Limb (tissue), 2 donors: ENCODE results near the gene VAMP3.
A peak's percentile ranks its signal among the peaks of the same experiment; 100 is the strongest.

Experiments
- DNase-seq, 2 donors: peaks; one replicate each; pipeline ENCODE4 v3.0.0-alpha.2; 2016; ENCODE audit errors: extremely low spot score in 2 of 2

Gene VAMP3

DNA sequence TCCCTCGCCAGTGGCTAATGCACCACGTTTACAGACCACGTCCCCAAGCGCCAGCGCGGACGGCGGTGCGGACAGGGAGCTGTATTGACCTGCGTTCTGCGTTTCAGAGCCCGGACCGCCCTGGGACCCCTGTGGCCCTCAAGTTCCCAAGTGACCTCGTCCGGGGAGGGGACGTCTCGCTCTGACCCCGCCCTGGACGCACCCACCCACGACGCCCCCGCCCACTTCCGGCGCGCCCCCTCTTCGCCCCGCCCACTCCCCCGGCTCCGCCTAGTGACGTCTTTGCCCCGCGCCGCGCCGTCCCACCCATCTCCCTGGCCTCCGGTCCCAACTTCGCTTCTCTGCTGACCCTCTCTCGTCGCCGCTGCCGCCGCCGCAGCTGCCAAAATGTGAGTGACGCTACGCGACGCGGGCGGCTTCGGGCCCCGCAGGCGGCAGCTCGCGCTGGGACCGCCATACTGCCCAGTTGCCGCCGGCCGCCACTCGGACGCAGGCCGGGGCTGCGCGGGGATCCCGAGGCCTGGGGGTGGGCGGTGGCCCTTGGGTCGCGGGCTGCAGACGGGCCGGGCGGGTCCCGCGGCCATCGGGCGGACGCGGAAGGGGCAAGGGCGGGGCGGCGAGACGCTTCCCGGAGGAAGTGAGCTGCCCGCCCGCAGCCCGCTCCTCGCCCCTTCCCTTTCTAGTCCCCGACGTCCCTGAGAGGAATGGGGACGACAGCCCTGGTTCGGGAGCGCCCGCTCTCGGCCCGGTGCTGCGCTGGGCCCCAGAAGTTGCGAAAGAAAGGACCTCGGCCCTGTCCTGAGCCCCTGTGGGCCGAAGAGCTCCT, at the start of gene VAMP3:
Gene VAMP3, plus strand, starts transcription at position 300 of the 826 bp plus-strand sequence. Its CDS starts 88 bp downstream, at position 388.
- DNase-seq: peak; percentile 79 to 96

GRCh38 chr1:7721940-7722669, 49.0 kb upstream of the VAMP3 start:
- DNase-seq: no peak

DNA sequence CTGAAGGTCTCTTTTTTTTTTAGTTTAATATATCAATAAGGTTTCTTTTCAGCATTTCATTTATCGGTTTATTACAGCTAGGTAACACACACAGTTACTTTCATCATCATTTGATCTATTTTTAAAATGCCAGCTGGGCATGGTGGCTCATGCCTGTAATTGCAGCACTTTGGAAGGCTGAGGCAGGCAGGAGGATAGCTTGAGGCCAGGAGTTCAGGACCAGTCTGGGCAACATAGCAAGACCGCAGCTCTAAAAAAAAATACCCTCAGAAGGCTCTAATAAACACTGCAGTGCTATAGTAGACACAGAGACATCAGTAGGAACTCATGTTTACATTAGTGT, 48.5 kb upstream of the VAMP3 start:
- DNase-seq: no peak

- DNase-seq: no peak
These were observed 44.5 kb upstream of the VAMP3 start for GRCh38 chr1:7726623-7727022.

DNA sequence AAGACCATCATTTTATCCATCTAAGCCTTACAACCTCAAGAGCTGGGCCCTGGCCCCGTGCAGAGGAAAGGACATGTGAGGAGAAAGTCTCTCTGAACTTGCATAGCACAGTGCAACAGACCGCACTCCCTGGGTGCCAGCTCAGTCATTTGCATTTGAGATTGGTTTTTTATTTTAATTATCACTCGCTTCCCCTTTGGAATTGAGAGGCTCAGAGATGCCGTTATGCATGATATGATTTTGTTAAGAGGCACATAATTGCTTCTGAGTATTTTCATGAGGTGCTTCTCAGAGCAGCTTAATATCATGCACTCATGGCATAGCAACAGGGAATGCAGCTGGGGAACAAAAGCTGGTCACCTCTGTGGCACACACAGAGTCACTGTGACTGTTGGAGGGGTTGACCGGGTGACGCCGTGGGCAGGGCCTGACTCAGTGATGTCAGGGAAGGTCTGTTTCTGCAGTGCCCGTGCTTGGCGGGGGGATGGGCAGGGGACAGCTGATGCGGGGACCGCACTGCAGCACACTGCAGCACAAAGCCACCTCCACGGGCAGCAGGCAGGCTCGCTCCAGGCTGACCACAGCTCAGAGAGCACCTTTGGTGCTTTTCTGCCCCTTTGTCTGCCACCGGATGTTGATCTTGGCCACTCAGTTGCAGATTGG, 43.2 kb upstream of the VAMP3 start:
- peak in 1 of 2 donors; percentile 40 for DNase-seq

DNA sequence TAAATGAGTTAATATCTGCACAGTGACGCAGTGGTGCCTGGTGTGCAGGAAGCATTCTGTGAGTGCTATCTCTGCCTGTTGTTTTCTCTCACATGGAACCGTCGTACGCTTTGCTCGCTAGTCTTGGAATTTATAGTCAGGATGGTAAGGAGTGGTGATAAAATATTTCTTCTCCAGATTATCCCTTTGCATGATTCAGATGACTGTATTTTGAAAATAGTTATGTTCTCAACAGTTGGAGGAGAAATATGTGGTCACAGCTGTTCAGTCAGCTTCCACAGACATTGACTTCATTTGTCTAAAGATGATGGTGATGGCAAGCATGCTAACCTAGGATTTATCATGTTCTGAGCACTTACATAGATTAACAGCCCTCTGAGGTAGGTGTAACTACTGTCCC, 41.3 kb upstream of the VAMP3 start:
- no peak for DNase-seq

DNA sequence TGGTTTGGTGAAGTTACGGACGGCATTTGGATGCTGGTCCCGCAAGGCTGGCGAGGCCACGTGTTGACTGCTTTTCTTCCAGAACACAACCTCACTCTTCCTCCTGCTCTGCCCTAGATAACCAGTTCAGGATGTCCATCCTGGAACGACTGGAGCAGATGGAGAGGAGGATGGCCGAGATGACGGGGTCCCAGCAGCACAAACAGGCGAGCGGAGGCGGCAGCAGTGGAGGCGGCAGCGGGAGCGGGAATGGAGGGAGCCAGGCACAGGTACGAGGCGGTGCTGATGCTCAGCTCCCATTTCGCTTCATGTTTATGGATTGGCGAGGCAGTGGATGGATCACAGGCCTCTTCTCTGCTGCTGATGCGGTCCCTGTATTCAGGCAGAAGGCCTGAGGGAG, 38.8 kb upstream of the VAMP3 start:
- no peak for DNase-seq

DNA sequence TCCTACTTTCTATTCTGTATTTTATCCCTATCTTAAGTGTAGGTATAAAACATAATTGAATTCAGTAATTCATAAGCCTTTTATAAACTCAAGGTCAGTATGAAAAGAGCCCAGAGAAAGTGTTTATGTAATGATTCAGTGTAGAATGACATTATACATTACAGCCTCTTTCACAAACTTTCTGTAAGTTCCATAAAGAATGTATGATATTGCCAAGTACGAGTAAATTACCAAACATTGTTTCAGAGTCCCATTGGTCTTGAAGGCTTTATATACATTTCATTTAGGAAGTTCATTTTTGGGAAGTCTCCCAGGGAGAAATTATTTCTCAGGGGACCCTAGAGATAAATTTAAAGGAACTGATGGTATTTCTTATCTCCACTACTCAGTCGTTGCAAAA, 37.8 kb upstream of the VAMP3 start:
- DNase-seq: no peak

DNA sequence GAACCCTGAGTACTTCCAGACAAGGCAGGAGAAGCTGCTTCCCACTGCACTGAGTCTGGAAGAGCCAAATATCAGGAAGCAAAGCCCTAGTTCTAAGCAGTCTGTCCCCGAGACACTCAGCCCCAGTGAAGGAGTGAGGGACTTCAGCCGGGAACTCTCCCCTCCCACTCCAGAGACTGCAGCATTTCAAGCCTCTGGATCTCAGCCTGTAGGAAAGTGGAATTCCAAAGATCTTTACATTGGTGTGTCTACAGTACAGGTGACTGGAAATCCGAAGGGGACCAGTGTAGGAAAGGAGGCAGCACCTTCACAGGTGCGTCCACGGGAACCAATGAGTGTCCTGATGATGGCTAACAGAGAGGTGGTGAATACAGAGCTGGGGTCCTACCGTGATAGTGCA, 33.1 kb upstream of the VAMP3 start:
- no peak for DNase-seq

DNA sequence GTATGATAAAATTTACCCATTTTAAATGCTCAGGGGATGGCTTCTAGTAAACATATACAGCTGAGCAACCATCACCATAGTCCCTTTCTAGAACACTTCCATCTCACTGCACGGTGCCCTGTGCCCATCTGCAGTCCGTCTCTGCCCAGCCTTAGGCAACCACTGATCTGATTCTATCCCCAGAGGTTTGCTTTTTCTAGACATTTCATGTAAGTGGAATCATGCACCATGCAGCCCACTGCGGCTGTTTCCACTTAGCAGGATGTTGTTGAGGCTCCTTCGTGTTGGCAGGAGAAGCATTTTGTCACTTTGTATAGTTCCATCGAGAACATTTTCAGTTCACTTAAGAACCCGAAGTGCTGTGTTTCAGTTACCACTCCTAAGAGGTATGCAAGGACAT, 27.8 kb upstream of the VAMP3 start:
- DNase-seq: no peak

DNA sequence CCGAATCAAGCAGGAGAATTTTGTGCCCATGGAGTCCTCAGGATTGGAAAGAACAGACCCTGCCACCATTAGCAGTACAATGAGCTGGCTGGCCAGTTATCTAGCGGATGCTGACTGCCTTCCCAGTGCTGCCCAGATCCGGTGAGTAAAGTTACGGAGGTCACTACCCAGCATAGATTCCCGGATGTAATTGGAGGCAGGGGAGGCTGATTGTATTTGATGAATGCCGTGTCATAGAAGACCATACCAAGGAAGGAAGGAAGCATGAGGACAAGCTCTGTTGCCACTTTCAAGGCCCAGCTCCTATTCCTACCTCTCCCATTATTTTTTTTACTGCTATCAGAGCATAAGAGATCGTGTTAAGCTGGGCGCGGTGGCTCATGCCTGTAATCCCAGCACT, 26.2 kb upstream of the VAMP3 start:
- no peak for DNase-seq

DNA sequence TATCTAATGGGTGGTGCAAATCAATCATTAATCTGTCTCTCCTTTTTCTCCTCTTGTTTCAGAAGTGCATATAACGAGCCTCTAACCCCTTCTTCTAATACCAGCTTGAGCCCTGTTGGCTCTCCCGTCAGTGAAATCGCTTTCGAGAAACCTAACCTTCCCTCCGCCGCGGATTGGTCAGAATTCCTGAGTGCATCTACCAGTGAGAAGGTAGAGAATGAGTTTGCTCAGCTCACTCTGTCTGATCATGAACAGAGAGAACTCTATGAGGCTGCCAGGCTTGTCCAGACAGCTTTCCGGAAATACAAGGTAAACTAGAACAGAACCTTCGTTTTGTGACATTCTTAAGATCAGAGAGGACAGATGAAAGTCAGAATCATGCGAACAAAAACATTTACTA, 25.3 kb upstream of the VAMP3 start:
- DNase-seq: no peak

DNA sequence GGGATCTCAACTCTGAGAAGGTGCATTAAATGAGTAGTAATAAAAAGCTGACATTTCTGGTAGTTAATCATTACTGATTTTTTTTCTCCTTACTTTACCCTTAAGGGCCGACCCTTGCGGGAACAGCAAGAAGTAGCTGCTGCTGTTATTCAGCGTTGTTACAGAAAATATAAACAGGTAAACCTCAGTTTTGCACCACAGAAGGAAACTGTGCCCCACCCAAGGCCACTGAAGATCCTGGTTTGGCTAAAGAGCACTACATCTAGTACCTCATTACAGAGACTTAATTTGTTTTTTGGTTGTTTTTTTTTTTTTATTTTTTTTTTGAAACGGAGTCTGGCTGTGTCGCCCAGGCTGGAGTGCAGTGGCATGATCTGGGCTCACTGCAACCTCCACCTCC, 23.5 kb upstream of the VAMP3 start:
- DNase-seq: no peak

DNA sequence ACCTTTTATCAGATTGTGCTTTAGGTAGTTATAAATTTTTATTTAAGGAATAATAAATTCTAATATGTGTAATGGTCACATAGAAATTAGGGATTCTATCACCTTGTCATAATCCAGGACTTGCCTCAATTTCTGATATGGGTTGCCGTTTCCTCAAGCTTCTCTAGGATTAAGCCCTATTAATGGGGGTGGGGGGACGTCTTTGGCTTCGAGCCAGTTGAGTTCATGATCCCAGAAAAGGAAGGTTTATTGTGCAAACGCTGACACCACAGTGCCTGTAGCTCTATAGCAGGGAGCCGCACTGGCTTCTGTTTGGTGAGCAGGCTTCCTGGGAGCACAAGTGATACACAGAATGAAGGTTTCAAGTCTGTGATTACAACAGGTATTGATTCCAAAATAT, 22.0 kb upstream of the VAMP3 start:
- no peak for DNase-seq

DNA sequence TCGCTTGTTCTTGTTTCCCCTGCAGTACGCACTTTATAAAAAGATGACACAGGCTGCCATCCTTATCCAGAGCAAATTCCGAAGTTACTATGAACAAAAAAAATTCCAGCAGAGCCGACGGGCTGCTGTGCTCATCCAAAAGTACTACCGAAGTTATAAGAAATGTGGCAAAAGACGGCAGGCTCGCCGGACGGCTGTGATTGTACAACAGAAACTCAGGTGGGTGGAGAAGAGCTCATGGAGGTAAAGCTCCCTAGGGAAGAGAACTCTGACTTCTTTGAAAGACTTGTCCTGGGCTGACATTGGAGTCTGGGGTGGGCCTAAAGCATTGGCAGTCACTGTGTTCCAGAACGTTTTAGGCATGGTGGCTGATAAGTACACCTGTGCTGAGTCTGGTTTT, 19.9 kb upstream of the VAMP3 start:
- no peak for DNase-seq

- DNase-seq: peak; percentile 78 to 86
These were observed 18.3 kb upstream of the VAMP3 start for GRCh38 chr1:7752512-7753417.

DNA sequence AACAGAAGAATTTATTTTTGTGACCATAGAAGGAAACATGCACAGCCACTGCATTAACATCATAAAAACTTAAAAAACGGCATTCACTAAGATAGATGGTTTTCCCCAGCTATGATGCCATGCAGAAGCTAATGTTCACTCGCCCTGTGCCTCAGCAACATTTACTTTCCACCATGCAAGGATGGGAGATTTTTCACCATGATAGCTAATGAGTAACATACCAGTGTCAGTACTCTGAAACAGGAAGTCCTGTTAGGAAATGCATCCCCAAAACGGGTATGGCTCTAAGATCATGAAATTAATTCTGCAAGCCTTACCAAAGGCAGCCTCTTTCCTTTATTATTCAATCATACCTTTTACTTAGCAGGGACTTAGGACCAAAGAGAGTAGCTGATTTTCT, 17.5 kb upstream of the VAMP3 start:
- no peak for DNase-seq

GRCh38 chr1:7754234-7754633, 16.9 kb upstream of the VAMP3 start:
- DNase-seq: no peak

GRCh38 chr1:7755448-7755847, 15.6 kb upstream of the VAMP3 start:
- no peak for DNase-seq

DNA sequence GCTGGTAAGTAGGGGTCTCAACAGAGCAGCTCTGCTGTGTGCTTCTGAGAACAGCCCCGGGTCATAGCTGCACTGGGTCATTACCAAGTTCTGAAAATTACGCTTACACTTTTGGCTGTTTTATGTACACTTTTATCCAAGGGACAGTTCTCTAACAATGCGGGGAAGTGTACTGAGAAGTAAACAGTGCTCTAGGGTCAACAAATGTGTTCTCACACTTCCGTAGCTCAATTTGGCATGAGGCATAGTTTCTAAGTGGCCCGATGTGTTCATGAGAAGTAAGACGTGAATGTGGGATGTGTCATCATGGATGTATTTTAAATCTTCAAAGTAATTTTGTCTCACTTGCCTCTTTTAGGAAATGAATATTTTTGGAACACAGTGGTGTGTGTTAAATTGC, 10.9 kb upstream of the VAMP3 start:
- DNase-seq: no peak

GRCh38 chr1:7761103-7761502, 10.0 kb upstream of the VAMP3 start:
- no peak for DNase-seq

GRCh38 chr1:7767176-7767575, 3.9 kb upstream of the VAMP3 start:
- no peak for DNase-seq
